Measurements from ENCODE around the gene SNF8.

DNA sequence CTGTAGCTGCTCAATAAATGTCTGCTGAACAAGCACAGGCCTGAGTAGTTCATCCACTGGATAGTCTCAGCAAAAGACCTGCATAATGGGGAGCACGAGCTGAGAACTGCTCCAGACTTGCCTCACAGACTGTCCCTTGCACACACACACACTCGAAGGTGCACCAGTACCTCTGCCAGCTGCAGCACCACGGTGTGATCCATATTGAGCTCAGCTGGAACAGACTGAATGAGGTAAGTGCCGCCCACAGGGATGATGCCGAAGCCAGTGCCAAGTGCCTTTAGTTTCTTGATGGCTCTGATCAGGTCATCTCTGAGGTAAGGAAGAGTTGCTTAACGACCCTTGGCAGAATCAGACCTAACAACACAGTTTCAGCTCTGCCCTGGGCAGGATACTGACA, 11.6 kb downstream of the SNF8 start:
- TF ChIP-seq, protein P1, sequence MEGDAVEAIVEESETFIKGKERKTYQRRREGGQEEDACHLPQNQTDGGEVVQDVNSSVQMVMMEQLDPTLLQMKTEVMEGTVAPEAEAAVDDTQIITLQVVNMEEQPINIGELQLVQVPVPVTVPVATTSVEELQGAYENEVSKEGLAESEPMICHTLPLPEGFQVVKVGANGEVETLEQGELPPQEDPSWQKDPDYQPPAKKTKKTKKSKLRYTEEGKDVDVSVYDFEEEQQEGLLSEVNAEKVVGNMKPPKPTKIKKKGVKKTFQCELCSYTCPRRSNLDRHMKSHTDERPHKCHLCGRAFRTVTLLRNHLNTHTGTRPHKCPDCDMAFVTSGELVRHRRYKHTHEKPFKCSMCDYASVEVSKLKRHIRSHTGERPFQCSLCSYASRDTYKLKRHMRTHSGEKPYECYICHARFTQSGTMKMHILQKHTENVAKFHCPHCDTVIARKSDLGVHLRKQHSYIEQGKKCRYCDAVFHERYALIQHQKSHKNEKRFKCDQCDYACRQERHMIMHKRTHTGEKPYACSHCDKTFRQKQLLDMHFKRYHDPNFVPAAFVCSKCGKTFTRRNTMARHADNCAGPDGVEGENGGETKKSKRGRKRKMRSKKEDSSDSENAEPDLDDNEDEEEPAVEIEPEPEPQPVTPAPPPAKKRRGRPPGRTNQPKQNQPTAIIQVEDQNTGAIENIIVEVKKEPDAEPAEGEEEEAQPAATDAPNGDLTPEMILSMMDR (IDR thresholded peaks at IDR 0.05; ENCODE audit: poor library complexity, severe bottlenecking) = no peak
- TF ChIP-seq POLR2AphosphoS5 (IDR thresholded peaks at IDR 0.05) (no peak), RAD21 (conservative IDR thresholded peaks at IDR 0.05) (no peak), EZH2 (IDR thresholded peaks at IDR 0.05; ENCODE audit: borderline replicate concordance, insufficient read depth, low read length, poor library complexity, severe bottlenecking) (no peak), EP300 (conservative IDR thresholded peaks at IDR 0.05; ENCODE audit: poor library complexity, severe bottlenecking) (no peak), TAF1 (IDR thresholded peaks at IDR 0.05; ENCODE audit: low read depth) (no peak)
